Measurements from ENCODE around the gene MOSPD3.

MOSPD3 gene

GRCh38 chr7:100582041-100582579 lies 30.2 kb upstream of the MOSPD3 start:
- TF ChIP-seq, protein P1, sequence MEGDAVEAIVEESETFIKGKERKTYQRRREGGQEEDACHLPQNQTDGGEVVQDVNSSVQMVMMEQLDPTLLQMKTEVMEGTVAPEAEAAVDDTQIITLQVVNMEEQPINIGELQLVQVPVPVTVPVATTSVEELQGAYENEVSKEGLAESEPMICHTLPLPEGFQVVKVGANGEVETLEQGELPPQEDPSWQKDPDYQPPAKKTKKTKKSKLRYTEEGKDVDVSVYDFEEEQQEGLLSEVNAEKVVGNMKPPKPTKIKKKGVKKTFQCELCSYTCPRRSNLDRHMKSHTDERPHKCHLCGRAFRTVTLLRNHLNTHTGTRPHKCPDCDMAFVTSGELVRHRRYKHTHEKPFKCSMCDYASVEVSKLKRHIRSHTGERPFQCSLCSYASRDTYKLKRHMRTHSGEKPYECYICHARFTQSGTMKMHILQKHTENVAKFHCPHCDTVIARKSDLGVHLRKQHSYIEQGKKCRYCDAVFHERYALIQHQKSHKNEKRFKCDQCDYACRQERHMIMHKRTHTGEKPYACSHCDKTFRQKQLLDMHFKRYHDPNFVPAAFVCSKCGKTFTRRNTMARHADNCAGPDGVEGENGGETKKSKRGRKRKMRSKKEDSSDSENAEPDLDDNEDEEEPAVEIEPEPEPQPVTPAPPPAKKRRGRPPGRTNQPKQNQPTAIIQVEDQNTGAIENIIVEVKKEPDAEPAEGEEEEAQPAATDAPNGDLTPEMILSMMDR (IDR thresholded peaks at IDR 0.05; ENCODE audit: low read depth, low read length): no peak
- no peak for DNase-seq (ENCODE audit: low read depth, low spot score)
- in situ Hi-C loops (cut with HindIII; ENCODE audit: low sequenced_read_pairs): no loop called here
- H3K4me3 ChIP-seq (ENCODE audit: low read depth, low read length): no peak overlapping the region

GRCh38 chr7:100582650-100583049 lies 29.7 kb upstream of the MOSPD3 start:
- in situ Hi-C loops (cut with HindIII; ENCODE audit: low sequenced_read_pairs): no loop called here
- TF ChIP-seq, protein P1 (IDR thresholded peaks at IDR 0.05; ENCODE audit: low read depth, low read length): no peak
- no peak for DNase-seq (ENCODE audit: low read depth, low spot score)
- no peak overlapping the region for H3K4me3 ChIP-seq (ENCODE audit: low read depth, low read length)

DNA sequence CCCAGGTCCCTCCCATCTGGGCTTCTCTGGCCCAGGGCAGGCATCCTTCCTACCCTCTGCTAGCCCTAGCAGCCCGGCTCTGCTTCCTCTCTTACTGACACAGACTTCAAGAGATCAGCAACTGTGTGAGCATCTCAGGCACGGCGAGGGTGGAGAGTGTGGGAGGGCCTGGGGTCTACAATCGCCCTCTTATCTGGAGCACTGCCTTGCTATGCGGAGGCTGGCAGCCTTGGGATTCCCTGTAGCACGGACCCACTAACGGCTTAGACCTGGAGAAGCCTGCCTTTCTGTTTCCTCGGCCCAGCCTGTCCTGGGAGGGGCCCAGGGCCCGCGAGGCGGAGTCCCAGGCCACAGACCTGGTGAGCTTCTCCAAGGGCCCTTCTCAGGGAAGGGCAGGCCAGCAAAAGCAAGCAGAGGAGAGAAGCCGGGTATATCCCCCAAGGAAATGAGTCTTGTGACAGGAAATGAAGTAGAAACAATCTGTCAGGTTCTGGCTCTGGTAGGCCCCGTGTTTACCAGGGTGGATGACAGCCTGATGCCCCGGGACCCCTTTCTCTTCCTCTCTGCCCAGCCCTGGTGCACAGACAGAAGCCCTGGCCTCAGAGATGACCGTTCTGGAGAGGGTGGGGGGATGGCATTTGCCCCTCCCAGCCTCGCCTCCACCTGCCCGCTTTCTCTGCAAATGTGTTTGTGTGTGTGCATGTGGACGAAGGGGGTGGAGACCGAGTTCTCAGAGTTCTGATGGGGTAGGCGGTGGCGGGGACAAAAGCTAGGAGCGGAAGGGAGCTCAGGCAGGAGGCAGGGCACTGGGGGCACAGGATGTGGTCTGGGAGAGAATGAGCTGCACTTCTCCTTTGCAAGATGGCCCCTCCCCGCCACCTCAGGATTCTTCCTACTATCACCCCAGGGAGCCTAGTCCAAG lies 28.9 kb upstream of the MOSPD3 start:
- peak; percentile 59 for DNase-seq (ENCODE audit: low read depth, low spot score)
- TF ChIP-seq, protein P1 (IDR thresholded peaks at IDR 0.05; ENCODE audit: low read depth, low read length): no peak
- peak overlapping the region; percentile 38 for H3K4me3 ChIP-seq (ENCODE audit: low read depth, low read length)
- in situ Hi-C loops (cut with HindIII; ENCODE audit: low sequenced_read_pairs): no loop called here

DNA sequence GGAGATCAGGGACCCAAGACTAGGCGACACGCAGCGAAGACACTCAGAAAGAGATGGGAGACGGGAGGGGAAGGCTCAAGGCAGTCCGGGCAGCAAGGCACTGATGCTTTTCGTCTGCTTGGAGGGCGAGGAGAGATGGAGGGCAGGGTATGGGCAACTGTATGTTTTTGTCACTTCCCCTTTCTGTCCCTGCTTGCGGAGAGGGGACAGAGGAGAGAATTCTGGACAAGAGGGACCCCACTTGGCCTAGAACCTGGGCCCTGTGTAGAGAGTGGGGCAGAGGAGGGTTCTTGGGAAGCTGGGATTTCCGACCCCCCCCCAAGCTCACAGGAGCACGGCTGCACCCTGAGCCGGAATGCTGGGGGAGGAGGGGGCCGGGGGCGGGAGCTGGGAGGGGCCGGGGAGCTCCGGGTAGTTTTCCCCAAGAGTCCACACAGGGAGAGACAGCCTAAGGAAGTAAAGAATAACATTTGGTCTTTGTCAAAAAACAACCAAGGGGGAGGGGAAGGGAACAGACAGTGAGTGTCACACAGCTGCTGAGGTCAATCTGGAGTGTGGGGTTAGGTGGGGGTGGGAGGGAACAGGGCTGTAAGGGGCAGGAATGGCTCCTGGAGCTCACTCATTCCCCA lies 28.2 kb upstream of the MOSPD3 start:
- H3K4me3 ChIP-seq (ENCODE audit: low read depth, low read length): peak overlapping the region; percentile 92
- peak; percentile 13 for DNase-seq (ENCODE audit: low read depth, low spot score)
- TF ChIP-seq, protein P1 (IDR thresholded peaks at IDR 0.05; ENCODE audit: low read depth, low read length): no peak
- in situ Hi-C loops (cut with HindIII; ENCODE audit: low sequenced_read_pairs): no loop called here

GRCh38 chr7:100584683-100585510 lies 27.4 kb upstream of the MOSPD3 start:
- peak; percentile 66 for DNase-seq (ENCODE audit: low read depth, low spot score)
- TF ChIP-seq, protein P1 (IDR thresholded peaks at IDR 0.05; ENCODE audit: low read depth, low read length): no peak
- H3K4me3 ChIP-seq (ENCODE audit: low read depth, low read length): peak overlapping the region; percentile 92
- in situ Hi-C loops (cut with HindIII; ENCODE audit: low sequenced_read_pairs): no loop called here

Data from astrocyte of the spinal cord (primary cell).